ENCODE measurements around the gene MAEA.
"Not testable (repeated sequence)": the region's sequence is repeated elsewhere in the genome, so short reads cannot be mapped to it uniquely, and the experiment has no call there.

The MAEA gene

GRCh38 chr4:1364217-1364616 is 74.5 kb downstream of the MAEA start:
- FAIRE-seq (no peak), DNase-seq (ENCODE audit: insufficient read length, low spot score) (no peak)

- FAIRE-seq (no peak), DNase-seq (ENCODE audit: insufficient read length, low spot score) (no peak)
Observed at GRCh38 chr4:1364748-1365147, 75.1 kb downstream of the MAEA start.

- DNase-seq (ENCODE audit: insufficient read length, low spot score), result no peak
Observed at GRCh38 chr4:1365271-1366178, 75.8 kb downstream of the MAEA start.

GRCh38 chr4:1366371-1367229 is 76.9 kb downstream of the MAEA start:
- DNase-seq (ENCODE audit: insufficient read length, low spot score) (no peak), FAIRE-seq (no peak)

More at GRCh38 chr4:1365271-1366178, 75.8 kb downstream of the MAEA start:
- no peak for FAIRE-seq

GRCh38 chr4:1367230-1367935 is 77.7 kb downstream of the MAEA start:
- no peak for FAIRE-seq
- no peak for DNase-seq (ENCODE audit: insufficient read length, low spot score)

GRCh38 chr4:1367936-1368289 is 78.2 kb downstream of the MAEA start:
- no peak for DNase-seq (ENCODE audit: insufficient read length, low spot score)
- FAIRE-seq, result no peak

- DNase-seq (ENCODE audit: insufficient read length, low spot score) (no peak), FAIRE-seq (no peak)
Observed at GRCh38 chr4:1368421-1369090, 78.9 kb downstream of the MAEA start.

- FAIRE-seq (no peak), DNase-seq (ENCODE audit: insufficient read length, low spot score) (no peak)
Observed at GRCh38 chr4:1369091-1369450, 79.4 kb downstream of the MAEA start.

- DNase-seq (ENCODE audit: insufficient read length, low spot score), result no peak
- FAIRE-seq, result no peak
Observed at GRCh38 chr4:1369479-1370079, 79.9 kb downstream of the MAEA start.

- DNase-seq (ENCODE audit: insufficient read length, low spot score), result no peak
- no peak for FAIRE-seq
Observed at GRCh38 chr4:1370321-1371124, 80.8 kb downstream of the MAEA start.

GRCh38 chr4:1371176-1372165 is 81.8 kb downstream of the MAEA start:
- FAIRE-seq (no peak), DNase-seq (ENCODE audit: insufficient read length, low spot score) (no peak)

- not testable (repeated sequence) for FAIRE-seq; DNase-seq (ENCODE audit: insufficient read length, low spot score)
Observed at GRCh38 chr4:1372576-1372975, 82.9 kb downstream of the MAEA start.

GRCh38 chr4:1373892-1374705 is 84.4 kb downstream of the MAEA start:
- no peak for DNase-seq (ENCODE audit: insufficient read length, low spot score)
- no peak for FAIRE-seq

- FAIRE-seq, result no peak
Observed at GRCh38 chr4:1374706-1375045, 85.0 kb downstream of the MAEA start.

GRCh38 chr4:1375051-1375721 is 85.5 kb downstream of the MAEA start:
- DNase-seq (ENCODE audit: insufficient read length, low spot score), result no peak
- no peak for FAIRE-seq

More at GRCh38 chr4:1374706-1375045, 85.0 kb downstream of the MAEA start:
- DNase-seq (ENCODE audit: insufficient read length, low spot score), result no peak

GRCh38 chr4:1375761-1376322 is 86.2 kb downstream of the MAEA start:
- DNase-seq (ENCODE audit: insufficient read length, low spot score) (no peak), FAIRE-seq (no peak)

All from HTR-8/SVneo (cell line).